Neural progenitor cell (in vitro differentiated cells): ENCODE results near the gene CACNA1D. TPM values are rescaled to one million over a fixed set of nuclear protein-coding genes. Genes with fewer than 3 reads are reported as not detected.

Source experiments
- DNase-seq: peaks from one replicate; pipeline ENCODE4 v3.0.0-alpha.2; 2016; ENCODE audit warnings: low spot score
- H2AFZ ChIP-seq: fragments of 200-600 bp; sonication (generic); replicated peaks from 2 replicates; pipeline ENCODE4 v1.6.1; 2016; ENCODE audit warnings: antibody characterized with exemption
- H3F3A ChIP-seq: fragments of 200-600 bp; sonication (generic); 2 replicates; pipeline ENCODE4 v1.6.1; 2016; ENCODE audit warnings: antibody characterized with exemption, low read depth
- H3K27ac ChIP-seq: fragments of 200-600 bp; sonication (generic); 2 replicates; pipeline ENCODE4 v1.5.1; 2016; ENCODE audit warnings: mild to moderate bottlenecking
- H3K27me3 ChIP-seq: fragments of 200-600 bp; sonication (generic); 2 replicates; pipeline ENCODE4 v1.6.1; 2016; ENCODE audit warnings: mild to moderate bottlenecking, moderate library complexity
- H3K36me3 ChIP-seq: fragments of 200-600 bp; sonication (generic); 2 replicates; pipeline ENCODE4 v1.5.1; 2016
- H3K4me1 ChIP-seq: fragments of 200-600 bp; sonication (generic); 2 replicates; pipeline ENCODE4 v1.6.1; 2016; ENCODE audit warnings: mixed run types
- H3K4me2 ChIP-seq: fragments of 200-600 bp; sonication (generic); 2 replicates; pipeline ENCODE4 v1.6.1; 2016
- H3K4me3 ChIP-seq: fragments of 200-600 bp; sonication (generic); 2 replicates; pipeline ENCODE4 v1.5.1; 2016
- H3K79me2 ChIP-seq: fragments of 200-600 bp; sonication (generic); 2 replicates; pipeline ENCODE4 v1.6.1; 2016; ENCODE audit warnings: low read depth
- H3K9ac ChIP-seq: fragments of 200-600 bp; sonication (generic); 2 replicates; pipeline ENCODE4 v1.6.1; 2016
- H3K9me3 ChIP-seq: fragments of 200-600 bp; sonication (generic); 2 replicates; pipeline ENCODE4 v1.5.1; 2016; ENCODE audit warnings: low read depth
- H4K20me1 ChIP-seq: fragments of 200-600 bp; sonication (generic); 2 replicates; pipeline ENCODE4 v1.6.1; 2016; ENCODE audit warnings: low read depth
- H3K27ac Mint-ChIP-seq: 3 replicates; pipeline ENCODE4 v1.8.0; 2021; ENCODE audit warnings: mixed read lengths
- H3K27me3 Mint-ChIP-seq: 2 replicates; pipeline ENCODE4 v1.8.0; 2022; ENCODE audit warnings: low read depth, mild to moderate bottlenecking, inconsistent platforms, moderate library complexity, mixed read lengths; ENCODE audit not compliant: insufficient read depth
- H3K36me3 Mint-ChIP-seq: 3 replicates; pipeline ENCODE4 v1.8.0; 2021; ENCODE audit warnings: mixed read lengths
- H3K4me1 Mint-ChIP-seq: 3 replicates; pipeline ENCODE4 v1.8.0; 2021; ENCODE audit warnings: mixed read lengths
- H3K4me3 Mint-ChIP-seq: 3 replicates; pipeline ENCODE4 v1.8.0; 2021; ENCODE audit warnings: mild to moderate bottlenecking, moderate library complexity, mixed read lengths
- H3K9me3 Mint-ChIP-seq: 3 replicates; pipeline ENCODE4 v1.8.0; 2020; ENCODE audit warnings: mixed read lengths
- EZH2 ChIP-seq: fragments of 200-600 bp; sonication (generic); IDR thresholded peaks from 2 replicates; pipeline ENCODE4 v1.6.1; 2017; ENCODE audit warnings: antibody characterized with exemption, mild to moderate bottlenecking, moderate library complexity
- EZH2phosphoT487 ChIP-seq: fragments of 200-600 bp; sonication (generic); IDR thresholded peaks from 2 replicates; pipeline ENCODE4 v1.6.1; 2017; ENCODE audit warnings: antibody characterized with exemption
- total RNA-seq: library from RNA; depleted of rRNA; stranded (reverse); fragments of >200 nt; gene quantifications from 2 replicates; pipeline ENCODE4 v1.2.3, GENCODE V29; 2015; ENCODE audit warnings: low replicate concordance
- TF ChIP-seq, protein P1 (sequence below): fragments of 200-600 bp; sonication (generic); IDR thresholded peaks from 2 replicates; pipeline ENCODE4 v1.5.1; 2017; ENCODE audit warnings: antibody characterized with exemption, mild to moderate bottlenecking

CACNA1D gene
- total RNA-seq, 1 donor from 2014 or later = 4.7 TPM

- TF ChIP-seq EZH2 (no peak), EZH2phosphoT487 (no peak)
- TF ChIP-seq, protein P1, sequence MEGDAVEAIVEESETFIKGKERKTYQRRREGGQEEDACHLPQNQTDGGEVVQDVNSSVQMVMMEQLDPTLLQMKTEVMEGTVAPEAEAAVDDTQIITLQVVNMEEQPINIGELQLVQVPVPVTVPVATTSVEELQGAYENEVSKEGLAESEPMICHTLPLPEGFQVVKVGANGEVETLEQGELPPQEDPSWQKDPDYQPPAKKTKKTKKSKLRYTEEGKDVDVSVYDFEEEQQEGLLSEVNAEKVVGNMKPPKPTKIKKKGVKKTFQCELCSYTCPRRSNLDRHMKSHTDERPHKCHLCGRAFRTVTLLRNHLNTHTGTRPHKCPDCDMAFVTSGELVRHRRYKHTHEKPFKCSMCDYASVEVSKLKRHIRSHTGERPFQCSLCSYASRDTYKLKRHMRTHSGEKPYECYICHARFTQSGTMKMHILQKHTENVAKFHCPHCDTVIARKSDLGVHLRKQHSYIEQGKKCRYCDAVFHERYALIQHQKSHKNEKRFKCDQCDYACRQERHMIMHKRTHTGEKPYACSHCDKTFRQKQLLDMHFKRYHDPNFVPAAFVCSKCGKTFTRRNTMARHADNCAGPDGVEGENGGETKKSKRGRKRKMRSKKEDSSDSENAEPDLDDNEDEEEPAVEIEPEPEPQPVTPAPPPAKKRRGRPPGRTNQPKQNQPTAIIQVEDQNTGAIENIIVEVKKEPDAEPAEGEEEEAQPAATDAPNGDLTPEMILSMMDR = no peak
- Histone ChIP-seq H3K27me3 (no peaks in the 10 kb centered on the region), H3K4me3 (no peak overlapping the region), H3K9ac (no peak overlapping the region), H3K27ac (no peak overlapping the region), H3K36me3 (no peaks in the 10 kb centered on the region), H4K20me1 (no peaks in the 10 kb centered on the region), H3K79me2 (no peaks in the 10 kb centered on the region), H3K4me2 (no peak overlapping the region), H3K4me1 (peaks cover under 1% of the 10 kb centered on the region), H3F3A (no peaks in the 10 kb centered on the region), H2AFZ (peak overlapping the region; percentile 42), H3K9me3 (no peaks in the 10 kb centered on the region)
- H3K4me3 Mint-ChIP-seq = no peak overlapping the region
- H3K36me3 Mint-ChIP-seq = no peaks in the 10 kb centered on the region
- no peaks in the 10 kb centered on the region for H3K27me3 Mint-ChIP-seq
- H3K4me1 Mint-ChIP-seq = peaks cover 5% of the 10 kb centered on the region
- H3K27ac Mint-ChIP-seq = no peak overlapping the region
- DNase-seq = peak; percentile 39
- no peaks in the 10 kb centered on the region for H3K9me3 Mint-ChIP-seq
These were observed 268.9 kb downstream of the CACNA1D start for GRCh38 chr3:53763353-53763752.

GRCh38 chr3:53764026-53764775, 269.8 kb downstream of the CACNA1D start:
- no peaks in the 10 kb centered on the region for H3K27me3 ChIP-seq
- no peak overlapping the region for H2AFZ ChIP-seq
- H3K9me3 Mint-ChIP-seq = no peaks in the 10 kb centered on the region
- no peak overlapping the region for H3K9ac ChIP-seq
- H3K36me3 ChIP-seq = no peaks in the 10 kb centered on the region
- peaks cover 9% of the 10 kb centered on the region for H3K4me1 ChIP-seq
- H3K27me3 Mint-ChIP-seq = no peaks in the 10 kb centered on the region
- H4K20me1 ChIP-seq = no peaks in the 10 kb centered on the region
- H3K4me1 Mint-ChIP-seq = peaks cover 13% of the 10 kb centered on the region
- H3K79me2 ChIP-seq = no peaks in the 10 kb centered on the region
- no peak overlapping the region for H3K4me3 Mint-ChIP-seq
- H3K9me3 ChIP-seq = no peaks in the 10 kb centered on the region
- no peaks in the 10 kb centered on the region for H3K36me3 Mint-ChIP-seq
- no peak overlapping the region for H3K27ac ChIP-seq
- TF ChIP-seq EZH2phosphoT487 (no peak), EZH2 (no peak)
- TF ChIP-seq, protein P1 = no peak
- H3K4me3 ChIP-seq = no peak overlapping the region
- no peak overlapping the region for H3K27ac Mint-ChIP-seq
- DNase-seq = no peak
- no peaks in the 10 kb centered on the region for H3F3A ChIP-seq
- no peak overlapping the region for H3K4me2 ChIP-seq

DNA sequence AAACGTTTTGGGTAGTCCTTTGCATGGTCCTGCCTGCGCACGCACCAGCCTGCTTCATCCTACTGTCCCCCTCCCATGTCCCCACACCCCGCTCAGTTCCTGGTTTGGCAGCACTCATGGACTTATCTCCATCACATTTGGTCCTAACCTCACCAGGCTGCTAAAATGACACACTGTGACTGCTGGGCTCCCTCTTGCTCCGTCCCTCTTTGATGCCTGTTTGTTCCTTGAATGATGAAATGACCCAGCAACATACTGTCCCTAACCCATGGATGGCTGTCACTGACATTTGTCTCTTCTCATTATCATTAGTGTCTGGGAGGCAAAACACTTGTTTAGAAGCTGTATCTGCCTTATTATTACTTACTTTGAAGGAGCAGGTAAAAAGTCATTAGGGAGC, 271.3 kb downstream of the CACNA1D start:
- no peak overlapping the region for H3K27ac ChIP-seq
- no peaks in the 10 kb centered on the region for H3K9me3 ChIP-seq
- no peak for DNase-seq
- Mint-ChIP-seq H3K9me3 (no peaks in the 10 kb centered on the region), H3K4me3 (no peak overlapping the region), H3K27ac (no peak overlapping the region), H3K27me3 (peaks cover 3% of the 10 kb centered on the region), H3K36me3 (no peaks in the 10 kb centered on the region), H3K4me1 (peaks cover 20% of the 10 kb centered on the region)
- H4K20me1 ChIP-seq = no peaks in the 10 kb centered on the region
- no peak overlapping the region for H2AFZ ChIP-seq
- no peak overlapping the region for H3K4me3 ChIP-seq
- no peak overlapping the region for H3K4me2 ChIP-seq
- TF ChIP-seq EZH2 = no peak
- H3K27me3 ChIP-seq = no peaks in the 10 kb centered on the region
- H3K36me3 ChIP-seq = no peaks in the 10 kb centered on the region
- H3K4me1 ChIP-seq = peaks cover 14% of the 10 kb centered on the region
- no peaks in the 10 kb centered on the region for H3K79me2 ChIP-seq
- H3F3A ChIP-seq = no peaks in the 10 kb centered on the region
- no peak overlapping the region for H3K9ac ChIP-seq

GRCh38 chr3:53766706-53767105, 272.3 kb downstream of the CACNA1D start:
- no peak overlapping the region for H3K4me2 ChIP-seq
- Mint-ChIP-seq H3K9me3 (no peaks in the 10 kb centered on the region), H3K27me3 (peaks cover 5% of the 10 kb centered on the region), H3K36me3 (no peaks in the 10 kb centered on the region), H3K4me3 (no peak overlapping the region), H3K4me1 (peaks cover 20% of the 10 kb centered on the region), H3K27ac (no peak overlapping the region)
- H2AFZ ChIP-seq = no peak overlapping the region
- no peak for TF ChIP-seq EZH2phosphoT487
- TF ChIP-seq, protein P1 = peak; percentile 19
- peak; percentile 13 for DNase-seq
- no peaks in the 10 kb centered on the region for H3K27me3 ChIP-seq
- H3K9me3 ChIP-seq = no peaks in the 10 kb centered on the region
- H4K20me1 ChIP-seq = no peaks in the 10 kb centered on the region
- H3F3A ChIP-seq = no peaks in the 10 kb centered on the region
- H3K36me3 ChIP-seq = no peaks in the 10 kb centered on the region
- H3K4me3 ChIP-seq = no peak overlapping the region
- H3K27ac ChIP-seq = no peak overlapping the region
- H3K9ac ChIP-seq = no peak overlapping the region
- H3K79me2 ChIP-seq = no peaks in the 10 kb centered on the region
- peaks cover 14% of the 10 kb centered on the region for H3K4me1 ChIP-seq
